Activated CD4-positive, alpha-beta T cell treated with anti-CD3 and anti-CD28 coated beads, Interleukin-2, Interleukin-6, amounts not matched to agents 100 ng/mL and 50 ng/mL, durations not matched to agents 16 hours and 8 hours (primary cell): Measurements from ENCODE around the gene PTGES2.

Source experiments
- DNase-seq: peaks from one replicate; pipeline ENCODE4 v3.0.0-alpha.2; 2020

The PTGES2 gene

GRCh38 chr9:128127568-128127989 is at the start of gene PTGES2:
PTGES2 (minus strand) TSS chr9:128127729; CDS start chr9:128127717, 12 bp downstream.
- DNase-seq = peak; percentile 89

- DNase-seq = no peak
Measured at GRCh38 chr9:128175726-128176125, 48.2 kb upstream of the PTGES2 start.

DNA sequence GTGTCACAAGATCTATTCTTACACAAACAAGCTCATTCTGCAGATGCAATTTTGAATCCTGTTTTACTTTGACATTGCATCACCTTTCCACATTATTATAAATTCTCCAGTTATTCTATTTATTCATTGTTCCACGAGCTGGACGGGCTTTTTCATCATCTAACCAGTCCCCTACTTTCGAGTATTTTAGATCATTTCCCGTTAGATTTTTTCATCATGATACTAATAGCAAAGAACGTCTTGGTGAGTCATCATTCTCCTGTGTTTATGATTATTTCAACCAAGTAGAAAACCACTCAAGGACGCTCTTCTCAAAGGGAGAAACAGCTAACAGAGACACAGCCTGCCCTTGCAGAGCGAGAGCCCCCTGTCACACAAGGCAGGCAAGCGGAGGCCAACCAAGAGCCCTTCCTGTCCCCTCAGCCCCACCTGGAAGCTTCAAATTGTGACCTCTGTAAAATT is 47.6 kb upstream of the PTGES2 start:
- no peak for DNase-seq

GRCh38 chr9:128174062-128174461 is 46.5 kb upstream of the PTGES2 start:
- no peak for DNase-seq

- no peak for DNase-seq
Measured at GRCh38 chr9:128169925-128170324, 42.4 kb upstream of the PTGES2 start.

DNA sequence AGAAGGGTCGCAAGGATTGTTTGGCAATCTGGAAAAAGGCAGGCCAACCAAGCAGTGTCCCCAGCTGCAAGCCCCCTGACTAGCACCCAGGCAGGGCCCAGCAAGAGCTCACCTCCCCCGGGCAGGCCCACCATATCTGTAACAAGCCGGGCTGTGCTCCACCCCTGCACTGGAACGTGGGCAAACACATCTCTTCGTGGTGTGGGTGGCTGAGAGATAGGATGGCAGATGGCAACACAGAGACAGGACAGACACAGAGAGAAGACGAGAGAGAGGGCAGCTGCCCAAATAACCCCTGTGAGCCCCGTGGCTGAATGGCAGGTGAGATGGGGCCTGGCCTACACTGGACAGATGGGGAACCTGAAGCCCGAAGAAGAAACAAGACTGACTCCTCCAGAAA is 42.0 kb upstream of the PTGES2 start:
- DNase-seq = no peak

DNA sequence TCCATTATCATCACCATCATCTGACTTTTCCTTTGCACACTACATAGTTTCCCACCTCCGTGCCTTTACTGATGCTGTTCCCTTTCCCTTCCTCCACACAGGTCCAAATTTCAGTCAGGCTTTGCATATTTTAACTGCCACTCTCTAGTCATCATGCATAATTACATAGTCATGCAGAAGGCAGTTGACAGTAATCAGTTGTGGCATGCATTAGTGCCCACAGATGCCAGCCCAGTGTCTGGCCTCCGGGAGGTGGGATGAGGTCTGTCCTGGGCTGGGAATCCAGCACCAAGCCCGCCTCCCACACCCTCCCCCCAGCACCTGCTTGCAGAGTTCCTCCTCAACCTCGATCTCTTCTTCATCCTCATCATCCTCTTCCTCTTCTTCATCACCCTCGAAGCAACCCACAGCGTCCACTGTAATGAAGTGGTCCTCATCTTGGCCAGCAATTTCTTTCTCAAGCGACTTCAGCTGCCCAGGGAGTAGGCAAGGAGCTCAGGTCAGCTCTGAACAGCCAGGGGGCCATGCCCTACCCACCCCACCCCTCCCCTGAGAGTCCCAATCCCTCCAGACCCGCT is 41.3 kb upstream of the PTGES2 start:
- DNase-seq = no peak

GRCh38 chr9:128167209-128167608 is 39.7 kb upstream of the PTGES2 start:
- no peak for DNase-seq

- no peak for DNase-seq
Measured at GRCh38 chr9:128166169-128166568, 38.6 kb upstream of the PTGES2 start.

DNA sequence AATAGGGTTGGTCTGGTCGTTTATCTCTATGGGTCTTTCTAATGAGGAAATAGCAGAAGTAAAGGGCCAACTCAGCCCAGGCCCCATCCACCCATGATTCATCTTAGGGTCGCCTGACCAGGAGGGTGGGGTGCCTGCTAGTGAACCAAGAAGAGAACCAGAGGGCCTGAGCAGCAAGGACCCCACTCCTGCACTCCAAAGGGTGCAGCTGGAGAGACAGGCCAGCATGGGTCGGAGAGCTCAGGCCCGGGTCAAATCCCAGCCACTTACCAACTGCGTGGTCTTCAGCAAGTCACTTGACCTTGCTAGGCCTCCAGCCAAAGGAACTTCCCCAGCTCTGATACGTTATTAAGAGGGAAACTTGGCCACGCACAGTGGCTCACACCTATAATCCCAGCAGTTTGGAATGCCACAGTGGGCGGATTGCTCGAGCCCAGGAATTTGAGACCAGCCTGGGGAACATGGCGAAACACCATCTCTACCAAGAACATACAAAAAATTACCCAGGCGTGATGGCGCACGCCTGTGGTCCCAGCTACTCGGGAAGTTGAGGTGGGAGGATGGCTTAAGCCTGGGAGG is 36.9 kb upstream of the PTGES2 start:
- DNase-seq = no peak

DNA sequence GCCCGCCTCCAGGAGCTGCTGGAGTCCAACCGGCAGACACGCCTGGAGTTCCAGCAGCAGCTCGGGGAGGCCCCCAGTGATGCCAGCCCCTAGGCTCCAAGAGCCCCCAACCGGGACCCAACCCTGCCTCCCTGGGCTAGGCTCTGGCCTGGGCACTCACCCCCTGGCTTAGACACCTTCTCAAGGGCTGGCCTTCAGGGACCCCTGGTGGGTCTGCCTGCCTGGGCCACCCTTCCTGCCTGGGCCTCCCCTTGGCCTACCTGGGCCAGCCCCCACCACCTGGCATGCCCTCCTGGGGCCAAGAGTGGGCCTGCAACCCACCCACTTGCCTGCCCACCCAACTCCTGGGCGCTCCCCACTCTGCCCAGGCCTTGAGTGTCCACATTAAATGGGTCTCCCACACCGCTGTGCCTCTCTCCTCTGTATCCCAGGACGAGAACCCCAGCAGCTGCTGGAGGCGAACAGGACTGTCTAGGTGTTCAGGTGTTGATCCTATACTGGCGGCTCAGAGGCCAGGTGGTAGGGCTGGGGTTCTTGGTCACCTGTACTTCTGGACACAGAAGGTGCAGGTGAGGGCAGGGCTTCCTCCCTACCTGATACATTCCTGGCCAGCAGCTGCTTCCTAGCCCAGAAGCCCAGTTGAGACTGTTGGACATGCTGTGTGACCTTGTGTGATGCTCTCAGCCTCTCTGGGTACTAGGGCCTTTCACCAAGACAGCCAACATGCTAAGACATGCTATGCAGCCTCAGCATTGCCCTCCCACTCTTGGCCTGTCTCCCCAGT is 36.2 kb upstream of the PTGES2 start:
- DNase-seq = no peak

DNA sequence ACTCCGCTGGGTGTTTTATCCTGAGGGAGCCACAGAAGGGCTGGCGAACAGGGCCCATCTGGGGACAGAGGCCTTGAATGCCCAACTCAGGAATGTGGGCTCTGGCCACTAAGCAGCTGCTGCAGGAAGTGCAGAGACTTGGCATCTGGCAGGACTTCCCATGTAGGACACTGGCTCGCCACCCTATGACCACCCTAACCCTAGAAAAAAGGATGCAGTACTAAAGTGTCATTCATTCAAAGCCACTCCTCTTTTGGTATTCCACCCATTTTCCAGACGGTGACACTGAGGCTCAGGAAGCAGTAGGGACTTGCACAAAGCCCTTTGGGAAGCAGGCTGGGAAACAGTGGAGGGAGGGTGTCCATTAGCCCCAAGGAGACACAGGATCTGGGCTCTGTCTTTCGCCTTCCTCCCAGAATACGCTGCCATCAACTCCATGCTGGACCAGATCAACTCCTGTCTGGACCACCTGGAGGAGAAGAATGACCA is 35.5 kb upstream of the PTGES2 start:
- no peak for DNase-seq

- no peak for DNase-seq
Measured at GRCh38 chr9:128162215-128163026, 34.9 kb upstream of the PTGES2 start.

DNA sequence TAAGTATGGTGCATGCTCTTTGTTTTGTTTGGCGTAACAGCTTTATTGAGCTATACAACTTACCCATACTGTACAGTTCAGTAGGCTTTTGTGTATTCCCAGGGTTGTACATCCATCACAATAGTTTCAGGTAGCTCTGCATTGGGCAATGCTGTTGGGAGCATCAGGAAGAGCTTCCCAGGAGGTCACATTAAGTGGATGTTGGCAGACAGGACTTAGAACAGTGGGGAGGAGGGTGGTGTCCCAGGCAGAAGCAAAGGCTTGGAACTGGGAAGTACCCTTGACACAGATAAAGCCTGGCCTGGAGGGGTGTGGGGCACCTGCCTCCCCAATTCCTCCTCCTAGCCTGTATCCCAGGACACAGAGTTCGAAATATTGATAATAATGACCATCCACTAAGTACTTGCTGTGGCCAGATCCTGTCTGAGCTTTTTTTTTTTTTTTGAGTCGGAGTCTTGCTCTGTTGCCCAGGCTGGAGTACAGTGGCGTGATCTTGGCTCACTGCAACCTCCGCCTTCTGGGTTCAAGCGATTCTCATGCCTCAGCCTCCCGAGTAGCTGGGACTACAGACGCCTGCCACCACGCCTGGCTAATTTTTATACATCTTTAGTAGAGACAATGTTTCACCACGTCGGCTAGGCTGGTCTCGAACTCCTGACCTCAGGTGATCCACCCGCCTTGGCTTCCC is 33.8 kb upstream of the PTGES2 start:
- no peak for DNase-seq

DNA sequence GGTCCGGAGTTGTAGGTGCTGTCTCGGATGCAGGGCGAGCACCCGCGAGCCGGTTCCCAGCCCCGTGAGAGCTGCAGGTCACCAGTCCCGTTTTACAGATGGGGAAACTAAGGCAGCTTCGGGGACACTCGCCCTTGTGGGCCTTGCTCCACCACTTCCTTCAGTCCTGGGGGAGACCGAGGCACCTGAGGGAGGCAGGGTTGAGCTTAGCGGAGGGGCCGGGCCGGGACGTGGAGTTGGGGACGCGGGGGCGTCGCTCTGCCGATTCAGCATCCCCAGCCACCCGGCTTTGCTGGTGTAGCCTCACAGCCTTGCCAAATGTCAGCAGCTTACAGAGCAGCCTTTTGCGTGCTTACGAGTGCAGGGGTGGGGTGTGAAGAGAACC is 33.1 kb upstream of the PTGES2 start:
- peak; percentile 52 for DNase-seq

DNA sequence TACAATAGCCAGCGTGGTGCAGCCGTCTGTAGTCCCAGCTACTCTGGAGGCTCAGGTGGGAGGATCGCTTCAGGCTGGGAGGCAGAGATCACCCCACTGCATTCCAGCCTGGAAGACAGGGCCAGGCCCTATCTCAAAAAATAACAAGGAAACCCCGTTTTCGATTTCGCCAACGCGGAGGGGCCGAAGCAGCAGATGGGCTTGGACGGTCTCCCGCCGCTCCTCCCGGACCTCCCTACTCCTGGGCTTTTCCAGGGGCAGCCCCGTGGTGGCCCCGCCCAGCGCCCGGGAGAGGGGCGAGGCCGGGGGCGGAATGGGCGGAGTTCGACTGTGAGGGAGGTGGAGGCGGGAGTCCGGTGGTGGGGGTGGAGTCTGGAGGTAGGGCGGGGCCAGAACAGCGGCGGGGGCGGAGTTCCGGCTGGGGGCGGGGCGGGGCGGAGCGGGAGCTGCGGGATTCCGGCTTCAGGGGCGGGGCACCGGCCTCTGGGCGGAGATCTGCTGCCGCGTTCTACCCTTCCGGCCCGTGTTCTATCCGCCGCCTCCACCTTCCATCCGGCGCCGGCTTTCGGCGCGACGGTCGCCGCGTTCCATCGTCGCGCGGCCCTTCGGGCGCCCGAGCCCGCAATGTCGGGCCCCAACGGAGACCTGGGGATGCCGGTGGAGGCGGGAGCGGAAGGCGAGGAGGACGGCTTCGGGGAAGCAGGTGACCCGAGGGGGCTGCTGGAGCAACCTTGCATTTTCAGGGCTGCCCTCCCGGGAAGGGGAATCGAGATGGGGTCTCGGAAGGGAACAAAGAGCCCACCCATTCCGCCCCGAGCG is 32.5 kb upstream of the PTGES2 start, which contains the start of gene BBLN:
TSS of gene BBLN (plus strand) at position 482 of the 819 bp plus-strand sequence. CDS start at position 625, 143 bp downstream.
- DNase-seq = peak; percentile 96

- peak; percentile 65 for DNase-seq
Measured at GRCh38 chr9:128159522-128159783, 31.9 kb upstream of the PTGES2 start.

- no peak for DNase-seq
Measured at GRCh38 chr9:128155736-128156500, 28.4 kb upstream of the PTGES2 start.

- no peak for DNase-seq
Measured at GRCh38 chr9:128153947-128154695, 26.6 kb upstream of the PTGES2 start.
